ENCODE data around the gene PCCA. TPM values are rescaled to one million over a fixed set of nuclear protein-coding genes. Genes with fewer than 3 reads are reported as not detected.

Gene PCCA
- total and polyA plus RNA-seq, 9 donors, result 23.5 to 62.4 (median 45.8) TPM

GRCh38 chr13:100247937-100248336, 159.0 kb downstream of the PCCA start:
- H3K4me1 ChIP-seq (ENCODE audit: insufficient read depth), result no peaks in the 10 kb centered on the region
- no peaks in the 10 kb centered on the region for H3K27me3 ChIP-seq
- WGBS, 3 donors, result 97 to 98% (median 97%) methylated on average over 1 of the region's 1 CpG
- DNase-seq, result no peak
- no peaks in the 10 kb centered on the region for H3K9me3 ChIP-seq
- intact Hi-C loops (cut with DNase I), result no loop called here
- no peak overlapping the region for H3K27ac ChIP-seq
- no peaks in the 10 kb centered on the region for H3K36me3 ChIP-seq
- no peak overlapping the region for H3K4me3 ChIP-seq
- TF ChIP-seq EP300 (IDR thresholded peaks at IDR 0.05) (no peak), CTCF (IDR thresholded peaks at IDR 0.05) (no peak), POLR2A (IDR thresholded peaks at IDR 0.05) (no peak)

GRCh38 chr13:100254002-100254401, 165.1 kb downstream of the PCCA start:
- Histone ChIP-seq H3K9me3 (no peaks in the 10 kb centered on the region), H3K27ac (no peak overlapping the region), H3K27me3 (no peaks in the 10 kb centered on the region), H3K36me3 (no peaks in the 10 kb centered on the region), H3K4me1 (ENCODE audit: insufficient read depth) (no peaks in the 10 kb centered on the region), H3K4me3 (no peak overlapping the region)
- no peak for DNase-seq
- WGBS, 3 donors, result 83 to 98% (median 89%) methylated on average over 7 of the region's 7 CpGs
- TF ChIP-seq EP300 (IDR thresholded peaks at IDR 0.05), result no peak
- TF ChIP-seq POLR2A (IDR thresholded peaks at IDR 0.05), result no peak
- no peak for TF ChIP-seq CTCF (IDR thresholded peaks at IDR 0.05)
- intact Hi-C loops (cut with DNase I), result no loop called here

- Histone ChIP-seq H3K27ac (no peak overlapping the region), H3K27me3 (no peaks in the 10 kb centered on the region), H3K9me3 (no peaks in the 10 kb centered on the region), H3K4me1 (ENCODE audit: insufficient read depth) (no peaks in the 10 kb centered on the region), H3K36me3 (no peaks in the 10 kb centered on the region), H3K4me3 (no peak overlapping the region)
- TF ChIP-seq EP300 (IDR thresholded peaks at IDR 0.05) (no peak), CTCF (IDR thresholded peaks at IDR 0.05) (no peak), POLR2A (IDR thresholded peaks at IDR 0.05) (no peak)
- 90 to 94% (median 92%) methylated on average over 3 of the region's 3 CpGs for WGBS, 3 donors
- no peak for DNase-seq
- intact Hi-C loops (cut with DNase I), result no loop called here
Measured at GRCh38 chr13:100262404-100262803, 173.5 kb downstream of the PCCA start.

GRCh38 chr13:100266026-100266425, 177.1 kb downstream of the PCCA start:
- TF ChIP-seq POLR2A (IDR thresholded peaks at IDR 0.05), result no peak
- TF ChIP-seq CTCF (IDR thresholded peaks at IDR 0.05), result no peak
- no peak for TF ChIP-seq EP300 (IDR thresholded peaks at IDR 0.05)
- Histone ChIP-seq H3K36me3 (no peaks in the 10 kb centered on the region), H3K4me1 (ENCODE audit: insufficient read depth) (no peaks in the 10 kb centered on the region), H3K4me3 (no peak overlapping the region), H3K9me3 (no peaks in the 10 kb centered on the region), H3K27me3 (no peaks in the 10 kb centered on the region), H3K27ac (no peak overlapping the region)
- intact Hi-C loops (cut with DNase I), result no loop called here
- no peak for DNase-seq
- WGBS, 3 donors, result 91 to 95% (median 94%) methylated on average over 2 of the region's 2 CpGs

GRCh38 chr13:100269837-100270236, 180.9 kb downstream of the PCCA start:
- peak; percentile 59 to 83 (median 69) for DNase-seq
- no peak overlapping the region for H3K27ac ChIP-seq
- H3K36me3 ChIP-seq, result no peaks in the 10 kb centered on the region
- H3K4me3 ChIP-seq, result no peak overlapping the region
- intact Hi-C loops (cut with DNase I), result no loop called here
- H3K4me1 ChIP-seq (ENCODE audit: insufficient read depth), result no peaks in the 10 kb centered on the region
- 20 to 30% (median 22%) methylated on average over 2 of the region's 2 CpGs for WGBS, 3 donors
- no peaks in the 10 kb centered on the region for H3K27me3 ChIP-seq
- TF ChIP-seq POLR2A (IDR thresholded peaks at IDR 0.05) (no peak), CTCF (IDR thresholded peaks at IDR 0.05) (no peak), EP300 (IDR thresholded peaks at IDR 0.05) (no peak)
- H3K9me3 ChIP-seq, result no peaks in the 10 kb centered on the region
